ENCODE data around the gene MAP4K3. TPM values are rescaled to one million over a fixed set of nuclear protein-coding genes. Genes with fewer than 3 reads are reported as not detected.
A peak's percentile ranks its signal among the peaks of the same experiment; 100 is the strongest.

MAP4K3 gene
- 28.3 and 30.4 TPM in 2 replicates for polyA plus RNA-seq (2014; cell fraction: cytosol; rRNA removed)
- 53.2 and 66.1 TPM in 2 replicates for polyA plus RNA-seq (2014; cell fraction: nucleus; rRNA removed)

DNA sequence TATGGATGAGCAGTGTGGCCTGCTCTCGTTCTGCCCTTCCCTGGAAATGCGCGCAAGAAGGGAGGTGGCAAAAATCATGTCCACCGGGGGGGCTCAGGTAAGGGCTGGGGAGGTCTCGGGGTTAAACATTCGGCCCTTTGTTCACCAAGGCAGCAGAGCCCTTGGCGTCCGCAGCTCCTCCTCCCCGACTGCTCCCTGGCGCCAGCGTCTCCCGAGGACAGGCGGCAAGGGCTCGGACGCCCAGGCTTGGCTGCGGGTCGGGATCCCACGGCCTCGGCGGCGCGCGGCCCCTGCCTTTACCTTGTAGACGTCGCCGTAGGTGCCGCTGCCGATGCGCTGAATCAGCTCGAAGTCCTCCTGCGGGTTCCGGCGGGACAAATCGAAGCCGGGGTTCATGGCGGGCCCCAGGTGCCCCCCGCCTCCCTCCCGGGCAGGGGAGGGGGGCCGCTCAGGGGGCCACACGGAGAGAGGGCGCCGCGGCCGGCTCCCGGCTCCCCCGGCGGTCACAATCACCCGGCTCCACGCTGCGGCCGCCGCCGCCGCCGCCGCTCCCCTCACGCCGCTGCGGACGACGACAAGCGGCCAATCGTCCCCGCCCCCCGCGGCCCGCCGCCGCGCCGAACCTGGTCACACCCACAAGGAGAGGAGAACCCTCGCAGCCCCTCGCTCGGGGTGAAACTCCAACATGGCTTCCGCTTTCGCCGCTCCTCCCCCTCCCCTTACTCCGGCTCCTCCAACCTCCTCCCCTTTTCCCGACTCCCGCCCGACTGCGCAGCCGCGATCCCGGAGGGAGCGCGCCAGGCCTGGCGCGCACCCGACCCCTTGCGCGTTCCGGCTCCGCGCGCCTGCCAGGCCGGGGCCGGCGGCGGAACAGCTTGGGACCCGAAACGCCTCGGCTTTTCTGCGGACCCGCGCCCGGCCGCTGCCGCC lies at the start of gene MAP4K3:
Gene MAP4K3, minus strand, starts transcription at position 694 of the 930 bp plus-strand sequence. Its CDS starts 298 bp downstream, at position 396.
- DNase-seq (ENCODE audit: low spot score): peak; percentile 96

DNA sequence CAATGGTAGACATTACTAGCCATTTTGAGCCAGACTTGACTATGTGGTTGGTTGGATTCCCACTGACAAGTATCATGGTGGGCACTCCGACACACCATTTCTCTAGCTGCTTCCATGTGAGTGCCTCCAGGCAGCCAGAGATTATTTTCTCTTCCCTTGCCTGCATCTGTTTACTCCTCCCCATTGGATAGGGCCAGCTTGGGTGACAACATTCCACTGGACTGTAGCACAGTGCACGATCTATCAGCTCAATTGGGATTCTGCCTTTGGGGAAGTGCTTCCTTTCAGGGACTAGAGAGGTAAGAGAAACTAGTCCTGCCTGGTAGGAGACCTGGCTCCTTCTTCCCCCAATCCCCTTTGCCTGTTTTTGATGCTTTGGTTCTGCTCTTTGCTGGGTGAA lies 49.0 kb upstream of the MAP4K3 start:
- no peak for DNase-seq (ENCODE audit: low spot score)

DNA sequence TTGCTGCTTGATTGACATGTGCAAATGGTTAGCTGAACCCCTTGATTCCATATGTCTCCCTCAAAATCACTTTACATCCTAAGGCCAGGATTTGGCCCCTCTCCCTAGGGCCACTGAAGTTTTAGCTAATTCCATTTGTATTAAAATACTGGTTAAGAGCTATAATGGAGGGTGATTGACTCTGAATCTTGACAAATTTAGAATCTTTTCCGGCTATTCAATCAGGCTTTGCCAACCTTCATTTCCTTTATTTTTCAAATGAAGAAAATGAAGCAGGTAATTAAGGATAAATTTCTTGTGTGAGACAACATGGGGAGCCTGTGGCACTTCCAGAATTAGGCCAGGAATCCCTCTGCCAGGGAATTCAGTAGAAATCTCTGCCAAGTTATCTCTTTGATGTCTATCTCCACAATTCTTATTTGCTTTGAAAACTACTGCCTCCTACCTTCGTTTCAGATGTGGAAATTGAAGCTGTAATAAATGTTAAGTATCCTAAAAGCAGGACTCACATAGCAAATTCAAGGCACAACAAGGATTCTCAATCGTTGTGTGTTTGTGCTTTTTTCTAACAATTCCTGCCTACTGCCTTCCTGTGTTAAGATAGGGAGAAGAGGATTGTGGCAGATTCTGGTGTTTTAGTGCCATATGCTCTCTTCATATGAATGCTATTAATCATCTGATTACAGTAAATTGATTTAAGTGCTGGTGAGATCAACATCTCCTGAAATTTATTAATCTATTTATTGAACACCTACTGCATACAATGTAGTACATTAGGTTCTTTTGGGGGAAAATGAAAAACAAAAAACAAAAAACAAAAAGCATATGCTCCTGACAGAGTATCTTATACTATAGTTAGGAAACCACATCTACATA lies 47.8 kb upstream of the MAP4K3 start:
- no peak for DNase-seq (ENCODE audit: low spot score)

DNA sequence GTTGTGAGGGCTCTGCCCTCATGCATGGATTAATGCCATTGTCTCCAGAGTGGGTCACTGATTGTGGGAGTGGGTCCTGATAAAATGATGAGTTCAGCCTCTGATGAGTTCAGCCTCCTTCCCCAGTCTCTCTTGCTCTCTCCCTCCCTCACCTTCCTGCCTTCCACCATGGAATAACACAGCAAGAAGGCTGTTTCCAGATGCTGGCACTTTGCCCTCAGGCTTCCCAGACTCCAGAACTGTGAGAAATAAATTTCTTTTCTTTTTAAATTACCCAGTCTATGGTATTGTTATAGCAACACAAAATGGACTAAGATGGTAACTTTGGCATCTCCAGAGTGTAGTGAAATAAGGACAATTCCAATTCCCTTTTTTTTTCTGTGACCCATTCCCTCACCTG lies 47.1 kb upstream of the MAP4K3 start:
- no peak for DNase-seq (ENCODE audit: low spot score)

DNA sequence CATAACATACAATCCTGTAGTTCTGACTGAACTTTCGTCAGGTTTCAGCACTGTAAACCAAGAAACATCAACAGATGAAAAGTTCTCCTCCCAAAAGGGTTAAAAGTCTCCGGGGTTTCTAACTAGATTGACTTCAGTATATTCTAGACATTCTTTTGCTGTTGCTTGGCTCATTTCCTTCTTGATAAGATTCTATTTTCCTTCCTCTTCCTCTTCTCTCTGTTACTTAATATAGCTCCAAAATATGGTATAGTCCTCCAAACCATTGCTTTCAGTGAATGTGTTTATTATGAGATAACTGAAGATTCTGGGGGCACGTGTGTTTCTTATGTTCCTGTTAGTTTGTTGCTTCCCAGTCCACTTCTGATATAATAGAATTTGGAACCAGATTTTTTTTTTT lies 46.4 kb upstream of the MAP4K3 start:
- DNase-seq (ENCODE audit: low spot score): no peak

DNA sequence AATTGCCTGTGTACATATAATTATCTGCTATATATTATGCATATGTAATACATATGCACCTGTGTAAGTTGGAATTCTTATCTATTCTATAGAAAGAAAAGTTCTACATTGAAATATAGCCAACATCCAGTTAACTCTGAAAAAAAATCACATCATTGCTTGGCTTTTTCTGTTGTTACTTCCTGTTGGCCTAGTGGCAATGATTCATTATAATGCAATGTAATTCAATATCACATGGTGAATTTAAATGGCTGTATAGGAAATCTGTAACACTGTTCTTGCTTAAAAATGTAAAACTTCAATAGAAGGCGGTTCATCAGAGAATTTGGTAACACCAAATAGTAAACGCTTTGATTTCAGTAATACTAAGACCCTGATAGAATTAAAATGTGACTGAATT lies 44.5 kb upstream of the MAP4K3 start:
- no peak for DNase-seq (ENCODE audit: low spot score)

DNA sequence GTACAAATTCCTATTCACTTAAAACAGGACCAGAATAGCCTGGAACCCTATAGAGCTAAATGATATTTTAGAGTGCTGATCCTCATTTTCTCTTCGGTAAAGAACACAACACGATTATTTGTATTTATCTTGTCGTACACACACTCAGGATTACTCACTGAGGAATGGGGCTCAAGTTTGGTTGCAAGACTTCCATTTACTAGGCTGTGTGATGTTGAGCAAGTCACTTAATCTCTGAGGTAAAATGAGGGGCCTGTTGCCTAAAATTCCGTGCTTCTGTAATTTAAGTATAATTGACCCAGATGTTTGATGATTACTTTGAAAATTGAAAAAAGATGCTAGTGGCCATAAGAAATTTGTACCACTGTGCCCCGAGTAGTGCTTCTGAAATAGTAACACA lies 42.6 kb upstream of the MAP4K3 start:
- DNase-seq (ENCODE audit: low spot score): no peak

DNA sequence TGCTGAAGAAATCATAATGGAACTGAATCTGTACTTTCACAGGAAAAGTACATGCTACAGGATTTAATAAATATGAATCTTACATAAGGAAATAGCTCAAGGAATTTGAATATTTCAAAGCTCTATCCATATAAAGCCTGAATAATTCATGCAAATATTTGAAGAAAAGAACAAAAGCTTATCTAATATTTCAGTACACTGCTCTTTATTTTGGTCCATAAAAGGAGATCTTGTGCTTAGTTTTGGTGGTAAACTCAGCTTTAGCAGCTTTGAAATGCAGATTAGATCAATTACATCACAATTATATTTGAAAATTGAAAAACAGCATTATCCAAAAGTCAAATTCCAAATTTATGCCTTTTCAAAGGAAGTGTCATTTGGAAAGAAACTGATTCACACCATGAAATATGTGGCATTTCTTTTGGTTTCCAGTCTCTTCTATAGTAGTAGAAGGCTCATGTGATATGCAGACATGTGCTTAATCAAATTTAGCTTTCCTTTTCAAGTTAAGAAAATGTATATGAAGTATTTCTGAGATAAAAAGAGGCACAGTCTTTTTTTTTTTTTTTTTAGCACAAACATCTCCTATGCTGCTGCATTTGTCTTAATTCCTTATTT lies 42.1 kb upstream of the MAP4K3 start:
- no peak for DNase-seq (ENCODE audit: low spot score)

DNA sequence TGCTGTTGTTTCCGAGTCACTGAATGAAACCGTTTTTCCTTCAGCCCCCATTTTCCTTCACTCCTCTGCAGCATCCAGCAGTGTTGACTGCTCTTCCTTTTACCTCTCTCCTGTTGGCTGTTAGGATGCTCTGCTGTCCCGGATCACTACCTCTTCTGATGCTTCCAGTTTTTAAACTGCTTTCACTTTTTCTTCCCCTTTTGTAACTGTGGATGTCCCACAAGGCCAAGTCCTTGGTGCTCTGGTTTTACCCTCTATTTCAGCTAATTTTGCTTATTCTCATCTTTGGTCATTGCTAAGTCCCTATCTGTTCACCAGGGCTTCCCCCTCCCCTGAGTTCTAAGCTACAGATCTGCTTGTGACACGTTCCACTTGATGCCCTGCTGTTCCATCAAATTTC lies 39.4 kb upstream of the MAP4K3 start:
- DNase-seq (ENCODE audit: low spot score): no peak

DNA sequence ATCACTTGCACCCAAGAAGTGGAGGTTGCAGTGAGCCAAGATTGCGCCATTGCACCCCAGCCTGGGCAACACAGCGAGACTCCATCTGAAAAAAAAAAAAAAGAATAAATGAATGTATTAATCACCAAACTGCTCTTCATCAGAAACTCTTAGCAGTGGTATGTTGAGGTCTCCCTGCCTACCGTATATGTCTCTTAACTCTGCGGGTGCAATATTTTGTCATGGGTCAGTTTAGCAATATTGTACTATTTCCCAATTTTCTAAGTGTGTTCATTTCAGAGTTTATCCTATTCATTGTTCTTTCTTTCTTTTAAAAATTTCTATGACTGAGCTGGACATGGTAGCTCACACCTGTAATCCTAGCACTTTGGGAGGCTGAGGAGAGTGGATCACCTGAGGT lies 37.9 kb upstream of the MAP4K3 start:
- no peak for DNase-seq (ENCODE audit: low spot score)

DNA sequence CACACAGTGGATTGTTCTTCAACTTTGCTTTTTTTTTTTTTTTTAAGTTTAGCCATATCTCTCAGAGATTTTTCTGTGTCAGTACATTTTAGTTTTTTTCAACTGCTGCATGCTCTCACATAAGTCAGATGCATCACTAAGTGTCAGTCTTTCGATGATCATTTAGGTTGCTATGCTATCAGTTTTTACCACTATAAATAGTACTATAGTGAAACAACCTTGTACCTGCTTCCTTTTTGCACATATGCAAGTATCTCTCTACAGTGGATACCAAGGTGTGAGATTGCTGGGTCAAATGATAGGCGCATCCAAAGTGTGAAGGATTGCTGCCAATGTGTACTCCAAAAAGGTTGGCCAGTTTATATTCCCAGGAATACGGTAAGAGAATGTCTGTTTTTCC lies 33.5 kb upstream of the MAP4K3 start:
- DNase-seq (ENCODE audit: low spot score): no peak

DNA sequence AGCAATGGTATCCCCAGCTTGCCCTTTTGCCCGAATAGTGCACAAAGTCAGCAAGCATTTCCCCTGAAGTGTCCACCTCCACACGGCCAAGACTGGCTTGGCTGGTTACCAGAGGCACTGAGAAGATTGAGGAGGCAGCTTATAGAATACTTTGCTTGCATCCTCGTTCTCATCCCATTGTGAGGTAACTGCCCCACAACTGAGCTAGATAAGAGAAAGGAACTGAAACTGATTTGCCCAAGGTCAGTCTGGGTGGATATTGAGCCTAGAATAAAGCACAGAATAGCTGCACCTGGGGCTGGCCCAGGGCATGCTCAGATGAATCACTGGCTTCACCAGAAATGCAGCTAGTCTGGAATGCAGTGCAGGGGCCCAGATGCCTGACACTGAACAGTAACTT lies 32.7 kb upstream of the MAP4K3 start:
- DNase-seq (ENCODE audit: low spot score): no peak

DNA sequence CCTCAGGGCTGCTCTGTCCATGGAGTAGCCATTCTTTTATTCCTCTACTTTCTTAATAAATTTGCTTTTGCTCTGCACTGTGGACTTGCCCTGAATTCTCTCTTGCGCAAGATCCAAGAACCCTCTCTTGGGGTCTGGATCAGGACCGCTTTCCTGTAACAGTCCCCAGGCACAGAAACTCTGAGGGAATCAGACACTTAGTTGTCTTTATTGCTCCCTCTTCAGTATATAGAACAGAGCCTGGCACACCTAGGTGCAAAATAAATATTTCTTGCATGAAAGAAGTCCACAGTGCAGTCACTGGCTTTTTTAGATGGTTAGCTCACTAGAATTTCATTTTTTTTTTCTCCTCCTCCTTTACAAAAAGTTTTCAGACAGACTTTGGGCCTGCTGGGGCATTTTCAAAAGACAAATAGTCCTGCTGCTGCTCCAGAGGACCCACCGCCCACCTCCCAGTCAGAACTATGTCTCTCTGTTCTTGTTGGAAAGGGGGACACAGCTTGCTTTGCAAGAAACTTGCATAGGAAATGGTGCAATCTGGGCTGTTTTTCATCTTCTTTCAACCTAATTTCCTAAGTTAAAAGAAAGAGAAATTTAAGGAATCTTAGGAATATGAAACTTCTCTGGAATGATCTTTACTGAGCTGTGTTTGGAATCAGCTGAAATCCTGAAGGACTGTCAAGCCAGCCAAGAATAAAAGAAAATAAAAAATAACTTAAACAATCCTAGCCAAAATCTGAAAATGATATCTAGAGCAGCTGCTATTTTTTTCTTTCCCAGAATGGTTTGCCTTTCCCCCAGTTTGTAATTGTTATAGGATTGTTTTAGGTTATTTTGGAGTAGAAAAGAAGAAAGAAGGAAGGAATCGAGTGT lies 31.7 kb upstream of the MAP4K3 start:
- DNase-seq (ENCODE audit: low spot score): no peak

DNA sequence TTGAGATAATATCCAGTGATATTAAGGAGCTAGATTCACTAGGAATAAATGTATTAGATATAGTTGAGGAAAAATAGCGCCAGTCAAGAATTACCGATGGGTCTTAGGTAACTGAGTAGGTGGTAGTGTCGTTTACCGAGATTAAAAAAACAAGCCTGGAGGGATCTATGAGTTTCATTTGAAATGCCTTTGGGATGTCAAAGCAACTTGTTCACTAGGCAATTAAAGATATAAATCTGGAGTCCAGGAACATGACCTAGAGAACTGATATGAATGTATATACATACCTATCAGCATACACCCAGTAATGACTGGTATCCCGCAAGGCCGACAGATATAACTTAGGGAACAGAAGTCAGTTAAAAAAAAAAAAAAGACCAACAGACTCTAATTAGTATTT lies 29.2 kb upstream of the MAP4K3 start:
- no peak for DNase-seq (ENCODE audit: low spot score)

DNA sequence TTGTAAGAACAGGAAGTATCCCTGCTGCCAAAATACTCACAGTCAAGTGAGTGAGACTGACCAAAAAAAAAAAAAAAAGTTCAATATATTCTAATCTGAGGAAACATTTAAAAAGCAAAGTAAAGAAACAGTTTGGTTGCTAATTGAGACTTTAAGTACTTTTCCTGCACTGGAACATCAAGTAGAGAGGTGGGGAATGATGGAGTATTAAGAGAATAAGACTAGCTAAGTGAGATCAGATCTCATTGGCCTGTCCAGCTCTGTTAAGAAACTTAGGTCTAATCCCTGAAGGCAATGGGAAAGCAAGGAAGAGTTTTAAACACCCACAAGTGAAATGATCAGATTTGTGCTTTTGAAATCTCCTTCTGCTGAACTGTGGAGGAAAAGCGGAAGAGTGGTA lies 27.8 kb upstream of the MAP4K3 start:
- DNase-seq (ENCODE audit: low spot score): no peak

DNA sequence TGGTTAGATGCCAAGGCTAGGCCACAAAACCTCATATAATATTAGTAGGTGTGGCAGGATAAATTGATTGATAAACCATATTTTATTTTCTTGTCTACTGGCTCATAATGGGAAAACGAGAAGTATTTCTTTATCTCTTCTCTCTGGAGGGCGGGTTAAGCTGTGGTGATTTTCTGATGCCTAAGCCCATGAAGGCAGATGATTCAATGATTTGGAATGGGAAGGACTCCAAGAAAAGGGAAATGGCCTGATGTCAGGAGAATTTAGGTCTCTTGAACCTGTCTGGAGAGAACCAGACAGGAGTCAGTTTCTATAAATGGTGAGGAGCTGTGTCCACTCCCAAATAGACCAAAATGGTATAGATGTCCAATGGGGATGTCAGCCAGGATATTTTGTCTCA lies 18.7 kb upstream of the MAP4K3 start:
- no peak for DNase-seq (ENCODE audit: low spot score)

DNA sequence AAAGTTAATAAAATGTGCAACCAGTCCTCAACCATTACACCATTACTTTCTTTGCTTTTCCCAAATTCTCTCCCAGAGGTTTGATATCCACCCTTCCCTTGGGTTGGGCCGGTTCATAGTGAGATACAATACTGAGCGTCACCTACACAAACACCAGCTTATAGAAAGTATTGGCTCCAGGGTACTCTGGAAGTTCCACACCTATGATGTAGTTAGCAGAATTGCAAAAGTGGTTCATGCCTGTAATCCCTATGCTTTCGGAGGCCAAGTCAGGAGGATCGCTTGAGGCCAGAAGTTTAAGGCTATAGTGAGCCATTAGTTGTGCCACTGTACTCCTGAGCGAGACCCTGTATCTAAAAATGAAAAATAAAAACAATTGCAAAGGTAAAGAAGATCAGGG lies 15.3 kb upstream of the MAP4K3 start:
- no peak for DNase-seq (ENCODE audit: low spot score)

DNA sequence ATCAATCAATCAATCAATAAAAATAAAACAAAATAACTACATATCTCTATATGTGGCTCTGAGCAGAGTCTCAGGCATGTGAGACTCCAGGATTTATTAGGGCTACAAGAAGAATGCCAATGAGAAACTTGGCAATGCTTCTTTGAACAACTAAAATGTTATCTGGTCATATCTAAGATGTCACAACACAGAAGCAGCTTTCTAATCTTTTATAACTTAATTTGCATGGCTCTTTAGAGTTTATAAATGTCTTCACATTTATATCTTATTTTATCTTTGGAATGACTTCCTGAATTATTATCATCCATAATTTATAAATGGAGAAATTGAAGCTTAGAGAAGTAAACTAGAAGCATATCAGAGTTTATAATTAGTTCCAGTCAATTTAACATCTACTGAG lies 14.9 kb upstream of the MAP4K3 start:
- DNase-seq (ENCODE audit: low spot score): no peak

DNA sequence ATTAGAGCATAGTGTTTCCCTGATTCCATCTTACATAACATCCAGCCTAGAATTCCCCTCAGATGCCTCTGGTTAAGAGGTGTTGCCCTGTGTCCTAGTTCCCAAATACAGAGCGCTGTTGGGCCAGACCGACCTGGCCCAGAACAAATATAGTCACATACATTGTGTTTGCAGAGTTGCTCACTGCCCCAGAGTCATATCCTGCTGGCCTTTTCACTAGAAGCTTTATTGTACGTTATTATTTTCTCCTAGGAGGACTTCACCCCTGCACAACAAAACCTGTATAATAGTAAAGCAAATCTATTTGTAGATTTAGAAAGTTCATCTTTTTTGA lies 11.1 kb upstream of the MAP4K3 start:
- no peak for DNase-seq (ENCODE audit: low spot score)

DNA sequence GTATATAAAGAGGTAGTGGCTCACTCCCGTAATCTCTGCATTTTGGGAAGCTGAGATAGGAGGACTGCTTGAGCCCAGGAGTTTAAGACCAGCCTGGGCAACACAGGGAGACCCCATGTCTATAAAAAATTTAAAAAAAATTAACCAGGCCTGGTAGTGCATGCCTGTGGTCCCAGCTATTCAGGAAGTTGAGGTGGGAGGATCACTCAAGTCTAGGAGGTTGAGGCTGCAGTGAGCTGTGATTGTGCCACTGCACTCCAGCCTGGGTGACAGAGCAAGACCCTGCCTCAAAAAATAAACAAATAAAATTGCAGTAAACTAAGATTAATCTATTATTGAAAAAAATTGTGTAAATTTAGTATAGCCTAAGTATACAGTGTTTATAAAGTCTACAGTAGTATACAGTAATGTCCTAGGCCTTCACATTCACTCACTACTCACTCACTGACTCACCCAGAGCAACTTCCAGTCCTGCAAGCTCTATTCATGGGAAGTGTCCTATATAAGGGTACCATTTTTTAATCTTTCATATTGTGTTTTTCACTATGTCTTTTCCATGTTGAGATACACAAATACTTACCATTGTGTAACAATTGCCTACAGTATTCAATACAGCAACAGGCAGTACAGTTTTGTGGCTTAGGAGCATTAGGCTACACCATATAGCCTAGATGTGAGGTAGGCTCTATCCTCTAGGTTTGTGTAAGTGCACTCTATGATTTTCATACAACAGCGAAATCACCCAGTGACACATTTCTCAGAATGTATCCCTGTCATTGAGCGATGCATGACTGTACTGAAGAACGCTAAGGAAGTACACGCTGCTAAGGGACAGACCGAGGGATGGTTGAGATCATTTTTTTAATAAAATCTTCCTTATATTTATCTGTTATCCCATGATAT lies 10.4 kb upstream of the MAP4K3 start:
- no peak for DNase-seq (ENCODE audit: low spot score)

Measured in SK-N-DZ (cell line).